IPS DF 4.7 (cell line): ENCODE results near the gene GNB1L.

Experiments
- DNase-seq: peaks from one replicate; pipeline ENCODE4 v3.0.0-alpha.2; 2013; ENCODE audit warnings: low spot score; ENCODE audit errors: extremely low read depth

GNB1L gene, protein sequence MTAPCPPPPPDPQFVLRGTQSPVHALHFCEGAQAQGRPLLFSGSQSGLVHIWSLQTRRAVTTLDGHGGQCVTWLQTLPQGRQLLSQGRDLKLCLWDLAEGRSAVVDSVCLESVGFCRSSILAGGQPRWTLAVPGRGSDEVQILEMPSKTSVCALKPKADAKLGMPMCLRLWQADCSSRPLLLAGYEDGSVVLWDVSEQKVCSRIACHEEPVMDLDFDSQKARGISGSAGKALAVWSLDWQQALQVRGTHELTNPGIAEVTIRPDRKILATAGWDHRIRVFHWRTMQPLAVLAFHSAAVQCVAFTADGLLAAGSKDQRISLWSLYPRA

DNA sequence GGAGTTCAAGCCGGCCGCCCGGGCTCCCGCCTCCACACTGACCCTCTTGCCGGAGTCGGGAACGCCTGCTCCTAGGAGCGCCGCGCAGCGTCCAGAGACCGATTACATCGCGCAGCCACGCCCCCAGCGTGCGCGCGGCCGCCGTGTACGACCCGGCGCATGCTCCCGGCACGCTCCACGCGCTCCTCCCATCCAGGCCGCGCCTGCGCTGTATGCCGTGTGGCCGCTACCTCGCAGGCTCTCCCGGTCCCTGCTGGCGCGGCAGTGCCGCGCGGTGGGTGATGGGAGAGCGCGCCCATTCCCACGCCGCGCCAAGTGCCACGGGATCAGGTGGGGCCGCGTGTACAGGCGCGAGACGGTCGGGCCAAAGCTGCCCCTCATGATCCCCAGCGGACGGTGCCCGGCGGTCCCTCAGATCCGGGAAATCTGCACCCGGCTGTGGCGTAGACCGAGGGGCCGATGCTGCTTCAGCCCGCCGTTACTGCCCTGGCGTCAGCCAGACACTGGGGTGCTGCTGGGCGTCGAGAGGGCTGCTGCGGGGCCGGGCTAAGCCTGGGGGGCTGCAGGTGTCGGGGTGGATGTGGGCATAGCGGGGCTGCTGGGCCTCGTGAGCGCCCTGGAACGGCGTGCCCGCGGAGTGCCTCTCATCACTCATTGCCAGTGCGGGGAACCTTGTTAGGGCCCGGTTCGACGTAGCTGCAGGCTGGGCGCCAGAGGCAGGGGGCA, at the start of gene GNB1L, which contains the start of gene RTL10:
Gene GNB1L, minus strand, starts transcription at position 97 of the 726 bp plus-strand sequence. CDS start 33,519 bp downstream, outside the sequence.
Gene RTL10, minus strand, starts transcription at position 97 of the 726 bp plus-strand sequence. CDS start 2,613 bp downstream, outside the sequence.
- DNase-seq, result peak; percentile 62

- DNase-seq, result no peak
Observed at GRCh38 chr22:19904174-19904856, 49.6 kb upstream of the GNB1L start.

DNA sequence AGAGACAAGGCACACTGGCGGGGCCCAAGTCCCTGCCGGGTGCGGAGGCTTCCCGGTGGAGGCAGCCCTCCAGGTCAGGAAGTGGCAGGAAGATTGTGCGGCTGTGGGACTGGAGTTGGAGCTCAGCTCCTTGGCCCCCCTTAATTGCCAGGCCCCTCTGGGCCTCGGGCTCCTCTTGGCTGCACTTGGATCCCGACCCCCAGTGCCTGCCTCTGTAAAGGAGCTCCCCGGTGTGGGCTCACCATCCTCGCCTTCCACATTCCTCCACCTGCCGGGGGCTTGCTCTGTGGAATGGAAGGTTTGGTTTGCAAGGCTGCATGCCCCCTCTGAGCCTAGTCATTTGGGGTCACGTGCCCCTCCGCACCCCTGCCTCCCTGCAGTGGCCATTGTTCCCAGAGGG, 48.8 kb upstream of the GNB1L start:
- DNase-seq, result no peak

- DNase-seq, result no peak
Observed at GRCh38 chr22:19903031-19903430, 48.4 kb upstream of the GNB1L start.

- no peak for DNase-seq
Observed at GRCh38 chr22:19902245-19902715, 47.6 kb upstream of the GNB1L start.

- DNase-seq, result no peak
Observed at GRCh38 chr22:19901577-19902244, 47.0 kb upstream of the GNB1L start.

DNA sequence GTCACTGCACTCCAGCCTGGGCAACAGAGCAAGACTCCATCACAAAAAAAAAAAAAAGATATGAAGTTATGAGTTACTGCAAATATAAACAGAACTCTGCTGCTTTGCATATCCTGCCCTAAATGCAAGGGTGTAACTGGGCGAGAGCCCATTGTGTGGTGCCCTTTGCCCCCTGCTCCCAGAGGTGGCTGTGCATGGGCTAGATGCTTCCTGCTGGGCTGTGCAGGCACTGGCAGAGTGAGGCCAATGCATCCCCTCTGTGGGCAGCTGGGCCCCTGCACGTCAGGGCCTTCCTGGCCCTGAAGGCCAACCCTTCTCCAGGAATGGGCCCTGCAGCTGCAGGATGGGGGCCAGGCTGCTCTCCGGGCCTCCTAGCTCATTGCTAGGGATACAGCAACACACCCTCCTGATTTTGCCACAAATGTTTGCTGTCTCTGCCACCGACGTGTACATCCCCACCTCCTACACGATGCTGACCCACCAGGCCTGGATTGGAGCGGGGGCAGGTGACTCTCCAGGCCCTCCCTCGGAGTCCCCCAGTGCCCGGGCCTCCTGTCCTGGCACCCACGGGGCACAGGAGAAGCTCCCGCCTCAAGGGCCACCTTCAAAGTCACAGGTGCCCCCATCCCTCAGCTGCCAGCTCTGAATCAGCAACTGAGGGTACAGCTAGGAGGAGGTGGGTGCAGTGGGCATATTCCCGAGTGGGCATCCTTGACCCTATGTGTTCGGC, 46.2 kb upstream of the GNB1L start:
- DNase-seq, result no peak

GRCh38 chr22:19898831-19899567, 44.3 kb upstream of the GNB1L start:
- DNase-seq, result no peak

DNA sequence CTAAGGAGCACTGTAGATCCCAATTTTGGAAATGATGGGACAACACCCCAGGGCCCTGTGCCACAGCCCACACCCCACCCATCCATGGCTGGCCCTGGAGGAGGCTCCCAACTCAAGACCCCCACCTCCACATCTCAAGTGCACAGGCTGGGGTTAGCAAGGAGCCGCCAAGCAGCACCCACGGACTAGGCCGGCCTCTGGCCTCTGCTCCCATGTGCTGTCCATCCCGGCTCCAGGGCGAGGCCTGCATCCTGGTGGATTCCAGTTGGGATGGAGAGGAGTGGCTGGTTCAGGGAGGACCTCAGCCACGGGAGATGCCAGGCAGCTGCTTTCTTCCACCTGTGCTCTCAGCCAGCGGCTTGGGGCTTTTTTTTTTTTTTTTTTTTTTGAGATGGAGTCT, 43.5 kb upstream of the GNB1L start:
- no peak for DNase-seq

DNA sequence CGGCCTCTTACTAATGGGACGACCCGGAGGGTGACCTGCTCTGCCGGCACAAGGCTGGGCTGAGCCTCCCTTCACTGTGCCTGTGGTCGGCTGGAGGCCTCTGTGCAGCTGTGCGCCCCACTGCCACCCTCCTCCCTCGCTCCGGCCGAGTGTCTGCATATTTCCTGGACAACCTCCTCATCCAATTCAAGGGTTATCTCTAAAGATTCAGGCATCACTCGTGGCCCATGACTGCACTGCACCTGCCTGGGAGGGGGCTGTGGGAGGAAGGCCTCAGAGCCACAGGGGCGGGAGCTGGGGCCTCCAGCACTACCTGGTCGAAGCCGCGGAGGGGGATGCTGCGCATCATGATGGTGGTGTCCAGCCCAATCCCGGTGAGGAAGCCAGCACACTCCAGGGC, 43.1 kb upstream of the GNB1L start:
- DNase-seq, result no peak

- no peak for DNase-seq
Observed at GRCh38 chr22:19896665-19897355, 42.1 kb upstream of the GNB1L start.

DNA sequence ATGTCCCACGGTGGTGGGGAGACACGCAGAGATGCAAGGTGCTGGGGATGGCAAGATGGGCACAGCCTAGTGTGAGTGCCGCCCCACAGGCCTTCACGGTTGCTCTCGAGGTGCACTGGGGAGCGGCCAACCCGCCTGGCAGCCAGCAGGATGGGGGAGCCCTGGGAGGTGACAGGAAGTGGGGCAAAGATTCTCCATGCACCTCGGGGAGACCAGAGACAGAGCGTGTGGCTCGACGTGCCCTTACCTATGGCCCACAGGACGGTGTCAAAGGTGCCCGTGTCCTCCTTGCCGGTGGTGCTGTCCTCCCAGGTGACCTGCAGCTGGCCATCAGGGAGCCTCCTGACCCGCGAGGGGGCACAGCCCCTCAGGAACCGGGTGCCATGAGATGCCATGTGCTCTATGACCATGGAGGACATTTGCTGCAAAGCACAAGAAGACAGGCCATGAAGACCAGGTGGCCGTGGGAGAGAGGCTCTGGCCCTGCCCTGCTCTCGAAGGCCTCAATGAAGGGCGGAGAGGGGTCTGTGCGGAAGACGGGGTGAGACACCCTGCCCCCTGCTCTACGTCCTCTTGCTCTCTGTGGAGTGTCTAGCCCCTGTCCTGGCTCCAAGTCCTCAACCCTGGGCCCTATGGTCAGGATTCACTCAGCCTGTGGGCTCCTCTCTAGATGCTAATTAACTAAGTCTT, 40.6 kb upstream of the GNB1L start:
- DNase-seq, result no peak

DNA sequence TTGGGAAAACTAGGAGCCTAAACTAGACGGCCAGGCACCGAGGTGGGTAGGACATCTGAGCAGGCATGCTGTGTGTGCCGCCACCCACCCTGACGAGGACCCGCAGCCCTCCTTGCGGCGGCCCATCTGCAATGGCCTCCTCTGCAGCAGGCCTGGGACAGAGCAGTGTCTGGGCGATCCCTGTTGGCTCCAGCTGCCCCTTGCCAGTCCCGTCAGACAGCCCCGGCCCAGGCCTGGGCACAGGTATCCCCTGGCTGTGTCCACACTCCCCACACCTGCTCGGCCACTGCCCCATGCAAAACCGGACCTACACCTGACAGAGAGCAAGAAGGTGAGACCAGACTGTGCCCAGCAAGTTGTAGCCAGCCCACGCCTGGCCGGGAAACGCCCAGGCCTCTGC, 38.7 kb upstream of the GNB1L start:
- no peak for DNase-seq

- DNase-seq, result no peak
Observed at GRCh38 chr22:19892925-19893324, 38.3 kb upstream of the GNB1L start.

GRCh38 chr22:19892257-19892879, 37.7 kb upstream of the GNB1L start:
- DNase-seq, result no peak

DNA sequence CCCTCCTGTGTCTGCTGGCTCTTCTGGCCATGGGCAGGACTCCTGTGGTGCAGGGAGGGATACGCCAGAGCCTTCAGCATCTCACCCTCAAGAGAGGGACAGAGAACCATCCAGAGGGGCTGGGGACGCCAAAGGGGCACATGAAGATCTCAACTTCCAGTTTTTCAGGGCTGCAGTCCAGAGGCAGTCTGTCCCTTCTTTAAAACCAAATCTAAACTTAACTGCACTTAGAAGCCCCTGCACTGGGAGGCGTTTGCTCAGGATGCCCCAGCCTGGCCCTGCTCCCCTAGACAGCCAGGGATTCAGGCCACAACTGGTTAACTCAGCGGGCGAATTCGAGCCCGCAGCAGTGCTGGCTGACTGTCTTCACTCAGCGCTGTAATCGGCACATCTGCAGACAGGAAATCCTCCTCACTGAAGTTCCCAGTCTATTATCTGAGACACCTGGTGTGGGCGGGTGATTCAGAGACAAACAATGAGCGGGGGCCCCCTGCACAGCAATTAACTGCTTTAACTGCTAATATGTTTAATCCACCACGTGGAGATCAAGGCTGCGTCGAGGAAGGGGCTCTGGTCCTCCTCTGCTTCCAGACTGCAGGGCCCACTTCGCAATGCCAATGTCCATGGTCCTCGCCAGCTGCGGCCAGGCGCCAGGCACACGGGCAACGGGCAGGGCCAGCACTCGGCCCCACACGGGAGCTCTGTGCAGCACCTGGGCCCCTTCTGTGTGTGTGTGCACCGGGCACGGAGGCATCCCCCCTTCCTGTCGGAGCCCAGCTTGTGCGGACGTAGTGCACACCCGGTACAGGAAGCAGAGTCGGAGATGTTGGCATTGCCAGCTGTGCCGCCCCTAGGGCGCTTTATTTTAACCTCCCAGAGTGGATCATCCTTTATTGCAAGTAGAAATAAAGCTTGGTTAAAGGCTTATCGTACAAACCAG, 36.9 kb upstream of the GNB1L start:
- DNase-seq, result peak; percentile 60
